Ishikawa (cell line): Measurements from ENCODE around the gene SYNE3.

ENCODE experiments used
- CREB1 ChIP-seq: IDR thresholded peaks from 2 replicates; pipeline ENCODE4 v1.6.1; 2012; ENCODE audit warnings: low read depth
- EP300 ChIP-seq: IDR thresholded peaks from 2 replicates; pipeline ENCODE4 v1.6.1; 2012; ENCODE audit warnings: borderline replicate concordance
- NFIC ChIP-seq: IDR thresholded peaks from 2 replicates; pipeline ENCODE4 v1.6.1; 2012
- YY1 ChIP-seq: IDR thresholded peaks from 2 replicates; pipeline ENCODE4 v1.6.1; 2012; ENCODE audit warnings: low read depth
- TF ChIP-seq, protein P1 (sequence below): IDR thresholded peaks from 2 replicates; pipeline ENCODE4 v1.6.1; 2012; ENCODE audit warnings: low read depth, mild to moderate bottlenecking
- TF ChIP-seq, protein P2 (sequence below): IDR thresholded peaks from 2 replicates; pipeline ENCODE4 v1.6.1; 2012

DNA sequence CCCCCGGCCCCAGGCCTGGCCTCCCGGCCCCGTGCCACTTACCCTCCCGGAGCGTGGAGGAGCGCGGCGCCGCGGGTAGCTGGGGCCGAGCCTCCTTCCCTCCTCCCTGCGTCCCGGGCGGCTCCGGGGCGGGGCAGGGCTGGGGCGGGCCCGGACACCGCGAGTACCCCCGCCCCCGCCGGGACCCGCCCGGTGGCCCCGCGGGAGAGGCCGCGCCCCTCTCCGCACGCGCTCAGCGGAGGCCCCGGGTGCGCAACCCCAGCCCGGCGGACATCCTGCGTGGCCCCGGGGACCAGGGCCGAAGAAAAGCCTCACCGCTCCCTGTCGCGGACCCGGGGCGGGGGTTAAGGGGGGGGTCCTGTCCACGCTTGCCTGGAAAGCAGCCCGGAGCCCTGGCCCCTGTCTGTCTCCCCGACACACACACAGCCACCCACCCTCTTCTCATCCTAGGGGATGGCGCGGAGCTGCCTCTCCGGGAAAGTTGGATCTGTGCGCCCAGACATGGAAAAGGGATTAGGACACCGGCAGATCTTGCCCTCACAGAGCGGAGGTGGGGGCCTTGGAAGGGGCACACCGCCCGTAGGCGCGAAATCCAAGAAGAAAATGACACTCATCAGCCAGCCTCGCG is at the start of gene SYNE3:
- no peak for TF ChIP-seq YY1
- TF ChIP-seq, protein P1, sequence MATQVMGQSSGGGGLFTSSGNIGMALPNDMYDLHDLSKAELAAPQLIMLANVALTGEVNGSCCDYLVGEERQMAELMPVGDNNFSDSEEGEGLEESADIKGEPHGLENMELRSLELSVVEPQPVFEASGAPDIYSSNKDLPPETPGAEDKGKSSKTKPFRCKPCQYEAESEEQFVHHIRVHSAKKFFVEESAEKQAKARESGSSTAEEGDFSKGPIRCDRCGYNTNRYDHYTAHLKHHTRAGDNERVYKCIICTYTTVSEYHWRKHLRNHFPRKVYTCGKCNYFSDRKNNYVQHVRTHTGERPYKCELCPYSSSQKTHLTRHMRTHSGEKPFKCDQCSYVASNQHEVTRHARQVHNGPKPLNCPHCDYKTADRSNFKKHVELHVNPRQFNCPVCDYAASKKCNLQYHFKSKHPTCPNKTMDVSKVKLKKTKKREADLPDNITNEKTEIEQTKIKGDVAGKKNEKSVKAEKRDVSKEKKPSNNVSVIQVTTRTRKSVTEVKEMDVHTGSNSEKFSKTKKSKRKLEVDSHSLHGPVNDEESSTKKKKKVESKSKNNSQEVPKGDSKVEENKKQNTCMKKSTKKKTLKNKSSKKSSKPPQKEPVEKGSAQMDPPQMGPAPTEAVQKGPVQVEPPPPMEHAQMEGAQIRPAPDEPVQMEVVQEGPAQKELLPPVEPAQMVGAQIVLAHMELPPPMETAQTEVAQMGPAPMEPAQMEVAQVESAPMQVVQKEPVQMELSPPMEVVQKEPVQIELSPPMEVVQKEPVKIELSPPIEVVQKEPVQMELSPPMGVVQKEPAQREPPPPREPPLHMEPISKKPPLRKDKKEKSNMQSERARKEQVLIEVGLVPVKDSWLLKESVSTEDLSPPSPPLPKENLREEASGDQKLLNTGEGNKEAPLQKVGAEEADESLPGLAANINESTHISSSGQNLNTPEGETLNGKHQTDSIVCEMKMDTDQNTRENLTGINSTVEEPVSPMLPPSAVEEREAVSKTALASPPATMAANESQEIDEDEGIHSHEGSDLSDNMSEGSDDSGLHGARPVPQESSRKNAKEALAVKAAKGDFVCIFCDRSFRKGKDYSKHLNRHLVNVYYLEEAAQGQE: no peak
- TF ChIP-seq CREB1: no peak
- TF ChIP-seq NFIC: no peak
- no peak for TF ChIP-seq EP300
- TF ChIP-seq, protein P2, sequence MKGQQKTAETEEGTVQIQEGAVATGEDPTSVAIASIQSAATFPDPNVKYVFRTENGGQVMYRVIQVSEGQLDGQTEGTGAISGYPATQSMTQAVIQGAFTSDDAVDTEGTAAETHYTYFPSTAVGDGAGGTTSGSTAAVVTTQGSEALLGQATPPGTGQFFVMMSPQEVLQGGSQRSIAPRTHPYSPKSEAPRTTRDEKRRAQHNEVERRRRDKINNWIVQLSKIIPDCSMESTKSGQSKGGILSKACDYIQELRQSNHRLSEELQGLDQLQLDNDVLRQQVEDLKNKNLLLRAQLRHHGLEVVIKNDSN: no peak
